GM12878 (cell line): ENCODE measurements around the gene ATG4A.

Experiments used
- CHD2 ChIP-seq: IDR thresholded peaks from 2 replicates; pipeline ENCODE4 v1.6.1; 2011; ENCODE audit warnings: low read depth, low read length, improper control_type of control experiment, borderline replicate concordance
- CTCF ChIP-seq, 3 experiments: IDR thresholded peaks in 2 of 3; conservative IDR thresholded peaks in 1 of 3; 2 replicates each; pipeline ENCODE4 v1.5.1; 2011; ENCODE audit warnings: low read depth in 3 of 3, low read length in 3 of 3, mild to moderate bottlenecking in 3 of 3, control low read depth in 2 of 3, moderate library complexity in 2 of 3, inconsistent platforms in 1 of 3, mixed read lengths in 1 of 3; ENCODE audit not compliant: control insufficient read depth in 2 of 3, insufficient read depth in 1 of 3; ENCODE audit errors: extremely low read depth in 1 of 3
- POLR2AphosphoS5 ChIP-seq: IDR thresholded peaks from 2 replicates; pipeline ENCODE4 v1.6.1; 2011; ENCODE audit warnings: mild to moderate bottlenecking, low read length, inconsistent platforms
- TF ChIP-seq, protein P1 (sequence below): IDR thresholded peaks from 2 replicates; pipeline ENCODE4 v1.6.1; 2011; ENCODE audit warnings: borderline replicate concordance, low read depth, mild to moderate bottlenecking, moderate library complexity, low read length; ENCODE audit not compliant: insufficient read depth, poor library complexity, severe bottlenecking

DNA sequence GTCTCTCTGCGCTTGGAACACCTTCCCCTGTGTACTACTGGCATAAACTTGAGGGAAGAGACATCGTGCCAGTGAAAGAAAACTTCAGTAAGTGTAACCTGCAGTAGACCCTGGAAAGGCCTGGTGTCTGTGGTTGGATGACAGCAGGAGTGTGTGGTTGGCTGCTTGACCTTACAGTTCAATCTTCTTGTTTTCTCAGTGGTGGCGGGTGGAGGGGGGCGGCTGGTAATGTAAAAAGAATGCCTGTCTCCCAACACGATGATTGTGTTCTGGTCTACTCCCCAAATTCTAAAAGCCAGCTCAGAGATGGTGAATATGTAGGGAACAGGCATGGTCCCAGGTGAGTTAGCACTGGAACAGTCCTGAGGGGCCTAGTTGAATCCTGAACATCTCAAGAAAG is 18.8 kb upstream of the ATG4A start:
- TF ChIP-seq, protein P1, sequence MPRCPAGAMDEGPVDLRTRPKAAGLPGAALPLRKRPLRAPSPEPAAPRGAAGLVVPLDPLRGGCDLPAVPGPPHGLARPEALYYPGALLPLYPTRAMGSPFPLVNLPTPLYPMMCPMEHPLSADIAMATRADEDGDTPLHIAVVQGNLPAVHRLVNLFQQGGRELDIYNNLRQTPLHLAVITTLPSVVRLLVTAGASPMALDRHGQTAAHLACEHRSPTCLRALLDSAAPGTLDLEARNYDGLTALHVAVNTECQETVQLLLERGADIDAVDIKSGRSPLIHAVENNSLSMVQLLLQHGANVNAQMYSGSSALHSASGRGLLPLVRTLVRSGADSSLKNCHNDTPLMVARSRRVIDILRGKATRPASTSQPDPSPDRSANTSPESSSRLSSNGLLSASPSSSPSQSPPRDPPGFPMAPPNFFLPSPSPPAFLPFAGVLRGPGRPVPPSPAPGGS: no peak
- TF ChIP-seq CTCF (IDR thresholded peaks at IDR 0.05 in 2 of 3, conservative IDR thresholded peaks at IDR 0.05 in 1 of 3; ENCODE audit: control insufficient read depth in 2 of 3, extremely low read depth in 1 of 3, insufficient read depth in 1 of 3, low read depth in 3 of 3, low read length in 3 of 3): no peak
- no peak for TF ChIP-seq CHD2
- no peak for TF ChIP-seq POLR2AphosphoS5
